B cell (primary cell): ENCODE results near the gene FRMD4A.

Experiments
- CTCF ChIP-seq: fragments of 200-600 bp; IDR thresholded peaks from one replicate; pipeline ENCODE4 v1.8.0; 2022; ENCODE audit warnings: antibody characterized with exemption, mild to moderate bottlenecking
- EZH2 ChIP-seq: IDR thresholded peaks from 2 replicates; pipeline ENCODE4 v1.6.1; 2012; ENCODE audit warnings: borderline replicate concordance, low read depth, mild to moderate bottlenecking, moderate library complexity, low read length; ENCODE audit not compliant: insufficient read depth, poor library complexity, severe bottlenecking

- TF ChIP-seq EZH2: no peak
- TF ChIP-seq CTCF: no peak
Measured at GRCh38 chr10:13847201-13847631, 483.5 kb downstream of the FRMD4A start.
